ENCODE results near the gene ADCY3.

The ADCY3 gene

GRCh38 chr2:24873619-24874018 lies 46.4 kb downstream of the ADCY3 start:
- H2AFZ ChIP-seq (ENCODE audit: low read length) = no peak overlapping the region
- no peaks in the 10 kb centered on the region for H4K20me1 ChIP-seq (ENCODE audit: insufficient read depth, low read length, poor library complexity, severe bottlenecking)
- H3K4me1 ChIP-seq (ENCODE audit: insufficient read depth, low read length, poor library complexity, severe bottlenecking) = no peaks in the 10 kb centered on the region
- H3K9ac ChIP-seq (ENCODE audit: low read depth, low read length, poor library complexity, severe bottlenecking) = no peak overlapping the region
- H3K9me2 ChIP-seq (replicated peaks; ENCODE audit: low read depth, low read length) = no peaks in the 10 kb centered on the region
- no peak overlapping the region for H3K4me2 ChIP-seq (ENCODE audit: low read depth, low read length, poor library complexity, severe bottlenecking)
- H3F3A ChIP-seq (ENCODE audit: low read depth) = no peaks in the 10 kb centered on the region
- H3K36me3 ChIP-seq (ENCODE audit: insufficient read depth, low read length) = peaks cover 22% of the 10 kb centered on the region; the same call in 1 of the 2 replicates
- peaks cover 9% of the 10 kb centered on the region; the same call in 1 of the 2 replicates for H3K79me2 ChIP-seq (ENCODE audit: insufficient read depth, low read length)
- H3K9me3 ChIP-seq (ENCODE audit: insufficient read depth, low read depth, low read length) = no peaks in the 10 kb centered on the region
- no peak overlapping the region for H3K4me3 ChIP-seq (ENCODE audit: low read length, poor library complexity, severe bottlenecking)
- no peak for TF ChIP-seq EZH2phosphoT487 (IDR thresholded peaks at IDR 0.05; ENCODE audit: borderline replicate concordance)
- no peak for TF ChIP-seq CTCF (conservative IDR thresholded peaks at IDR 0.05; ENCODE audit: low read length)
- no peaks in the 10 kb centered on the region for H3K27me3 ChIP-seq (ENCODE audit: insufficient read depth, low read length, poor library complexity, severe bottlenecking)

GRCh38 chr2:24872344-24873115 lies 47.5 kb downstream of the ADCY3 start:
- Histone ChIP-seq H3K4me2 (ENCODE audit: low read depth, low read length, poor library complexity, severe bottlenecking) (no peak overlapping the region), H3K27me3 (ENCODE audit: insufficient read depth, low read length, poor library complexity, severe bottlenecking) (no peaks in the 10 kb centered on the region), H2AFZ (ENCODE audit: low read length) (no peak overlapping the region), H3K9me3 (ENCODE audit: insufficient read depth, low read depth, low read length) (no peaks in the 10 kb centered on the region), H3K9ac (ENCODE audit: low read depth, low read length, poor library complexity, severe bottlenecking) (no peak overlapping the region), H3K4me1 (ENCODE audit: insufficient read depth, low read length, poor library complexity, severe bottlenecking) (no peaks in the 10 kb centered on the region), H3K9me2 (replicated peaks; ENCODE audit: low read depth, low read length) (no peaks in the 10 kb centered on the region), H3K79me2 (ENCODE audit: insufficient read depth, low read length) (peaks cover 9% of the 10 kb centered on the region), H4K20me1 (ENCODE audit: insufficient read depth, low read length, poor library complexity, severe bottlenecking) (no peaks in the 10 kb centered on the region), H3F3A (ENCODE audit: low read depth) (no peaks in the 10 kb centered on the region), H3K36me3 (ENCODE audit: insufficient read depth, low read length) (peaks cover 30% of the 10 kb centered on the region; the same call in 1 of the 2 replicates), H3K4me3 (ENCODE audit: low read length, poor library complexity, severe bottlenecking) (no peak overlapping the region)
- TF ChIP-seq EZH2phosphoT487 (IDR thresholded peaks at IDR 0.05; ENCODE audit: borderline replicate concordance) = no peak
- no peak for TF ChIP-seq CTCF (conservative IDR thresholded peaks at IDR 0.05; ENCODE audit: low read length)

GRCh38 chr2:24871852-24872333 lies 48.1 kb downstream of the ADCY3 start:
- Histone ChIP-seq H3K4me3 (ENCODE audit: low read length, poor library complexity, severe bottlenecking) (no peak overlapping the region), H3K9me3 (ENCODE audit: insufficient read depth, low read depth, low read length) (no peaks in the 10 kb centered on the region), H3K4me1 (ENCODE audit: insufficient read depth, low read length, poor library complexity, severe bottlenecking) (peaks cover 3% of the 10 kb centered on the region), H3K79me2 (ENCODE audit: insufficient read depth, low read length) (peaks cover 14% of the 10 kb centered on the region), H2AFZ (ENCODE audit: low read length) (no peak overlapping the region), H3K27me3 (ENCODE audit: insufficient read depth, low read length, poor library complexity, severe bottlenecking) (no peaks in the 10 kb centered on the region), H3F3A (ENCODE audit: low read depth) (no peaks in the 10 kb centered on the region), H3K4me2 (ENCODE audit: low read depth, low read length, poor library complexity, severe bottlenecking) (no peak overlapping the region), H4K20me1 (ENCODE audit: insufficient read depth, low read length, poor library complexity, severe bottlenecking) (no peaks in the 10 kb centered on the region), H3K9me2 (replicated peaks; ENCODE audit: low read depth, low read length) (no peaks in the 10 kb centered on the region), H3K9ac (ENCODE audit: low read depth, low read length, poor library complexity, severe bottlenecking) (no peak overlapping the region), H3K36me3 (ENCODE audit: insufficient read depth, low read length) (peaks cover 34% of the 10 kb centered on the region; the same call in 1 of the 2 replicates)
- no peak for TF ChIP-seq CTCF (conservative IDR thresholded peaks at IDR 0.05; ENCODE audit: low read length)
- TF ChIP-seq EZH2phosphoT487 (IDR thresholded peaks at IDR 0.05; ENCODE audit: borderline replicate concordance) = no peak

Measured in Loucy (cell line).